GM15510 (cell line): ENCODE data around the gene UBXN6.

Experiments used
- POLR2A ChIP-seq: IDR thresholded peaks from 3 replicates; pipeline ENCODE4 v1.6.1; 2011; ENCODE audit warnings: borderline replicate concordance; ENCODE audit not compliant: insufficient read length; ENCODE audit errors: extremely low read depth

UBXN6 gene, protein sequence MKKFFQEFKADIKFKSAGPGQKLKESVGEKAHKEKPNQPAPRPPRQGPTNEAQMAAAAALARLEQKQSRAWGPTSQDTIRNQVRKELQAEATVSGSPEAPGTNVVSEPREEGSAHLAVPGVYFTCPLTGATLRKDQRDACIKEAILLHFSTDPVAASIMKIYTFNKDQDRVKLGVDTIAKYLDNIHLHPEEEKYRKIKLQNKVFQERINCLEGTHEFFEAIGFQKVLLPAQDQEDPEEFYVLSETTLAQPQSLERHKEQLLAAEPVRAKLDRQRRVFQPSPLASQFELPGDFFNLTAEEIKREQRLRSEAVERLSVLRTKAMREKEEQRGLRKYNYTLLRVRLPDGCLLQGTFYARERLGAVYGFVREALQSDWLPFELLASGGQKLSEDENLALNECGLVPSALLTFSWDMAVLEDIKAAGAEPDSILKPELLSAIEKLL

DNA sequence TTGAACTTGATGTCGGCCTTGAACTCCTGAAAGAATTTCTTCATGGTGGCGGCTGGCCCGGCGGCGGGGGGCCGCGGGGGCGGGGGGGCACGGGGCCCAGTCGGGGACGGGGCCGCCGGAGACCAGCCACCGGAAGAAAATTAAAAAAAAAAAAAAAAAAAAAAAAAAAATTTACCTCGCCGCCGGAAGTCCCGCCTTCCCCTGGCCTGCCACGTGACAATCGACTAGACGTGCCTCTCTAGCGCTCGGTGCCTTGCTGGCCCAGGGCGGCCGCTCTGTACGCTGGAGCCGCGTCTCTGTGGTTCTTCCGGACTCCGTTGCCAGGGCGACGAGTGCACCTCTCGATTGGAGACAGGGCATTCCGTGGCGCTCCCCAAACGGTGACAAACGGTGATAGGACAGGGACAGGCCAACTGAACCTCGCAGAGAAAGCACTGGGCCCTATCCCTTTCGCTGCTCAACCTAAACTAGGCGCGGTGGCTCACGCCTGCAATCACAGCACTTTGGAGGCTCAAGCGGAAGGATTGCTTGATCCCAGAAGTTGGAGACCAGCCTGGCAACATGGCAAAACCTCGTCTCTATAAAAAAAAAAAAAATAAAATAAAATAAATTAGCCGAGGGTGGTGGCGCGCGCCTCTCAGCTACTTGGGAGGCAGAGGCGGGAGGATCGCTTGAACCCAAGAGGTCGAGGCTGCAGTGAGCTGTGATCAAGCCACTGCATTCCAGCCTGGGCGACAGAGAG is at the start of gene UBXN6:
UBXN6 (minus strand) TSS at position 141 of the 742 bp plus-strand sequence; CDS start at position 44, 97 bp downstream.
- TF ChIP-seq POLR2A: peak; percentile 25

- TF ChIP-seq POLR2A: no peak
Measured at GRCh38 chr19:4507150-4507452, 49.5 kb upstream of the UBXN6 start.

DNA sequence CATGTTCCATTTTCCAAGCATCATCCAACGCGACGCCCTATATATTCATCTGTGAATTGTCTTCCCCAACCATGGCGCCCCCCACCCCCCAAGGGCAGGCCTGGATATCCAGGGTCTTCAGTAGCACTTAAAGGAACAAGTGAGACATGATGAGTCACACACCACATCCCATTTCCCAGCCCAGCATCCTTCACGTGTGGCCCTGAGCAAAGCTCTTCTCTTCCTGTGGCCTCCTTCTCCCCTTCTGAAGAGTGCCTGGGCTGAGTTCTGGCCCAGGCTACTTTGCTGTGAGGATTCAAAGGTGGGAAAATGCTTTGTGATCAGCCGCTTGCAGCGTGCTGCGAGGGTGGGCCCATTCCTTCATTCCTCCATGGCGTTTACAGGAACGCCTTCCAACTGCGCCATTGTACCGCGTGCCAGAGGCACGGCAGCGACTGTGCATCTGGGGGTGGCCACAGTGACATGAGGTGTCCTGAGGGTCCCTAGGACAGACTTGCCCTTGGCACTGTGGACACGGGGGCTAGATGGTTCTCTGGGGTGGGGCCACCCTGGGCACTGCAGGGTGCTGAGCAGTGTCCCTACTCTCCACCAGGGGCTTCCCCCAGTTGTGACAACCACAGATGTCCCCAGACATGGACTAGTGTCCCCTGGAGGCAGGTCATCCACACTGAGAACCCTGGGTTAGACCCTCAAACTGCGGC is 49.0 kb upstream of the UBXN6 start:
- no peak for TF ChIP-seq POLR2A

GRCh38 chr19:4505570-4506448 is 48.2 kb upstream of the UBXN6 start:
- TF ChIP-seq POLR2A: no peak

- TF ChIP-seq POLR2A: no peak
Measured at GRCh38 chr19:4504891-4505569, 47.4 kb upstream of the UBXN6 start.

DNA sequence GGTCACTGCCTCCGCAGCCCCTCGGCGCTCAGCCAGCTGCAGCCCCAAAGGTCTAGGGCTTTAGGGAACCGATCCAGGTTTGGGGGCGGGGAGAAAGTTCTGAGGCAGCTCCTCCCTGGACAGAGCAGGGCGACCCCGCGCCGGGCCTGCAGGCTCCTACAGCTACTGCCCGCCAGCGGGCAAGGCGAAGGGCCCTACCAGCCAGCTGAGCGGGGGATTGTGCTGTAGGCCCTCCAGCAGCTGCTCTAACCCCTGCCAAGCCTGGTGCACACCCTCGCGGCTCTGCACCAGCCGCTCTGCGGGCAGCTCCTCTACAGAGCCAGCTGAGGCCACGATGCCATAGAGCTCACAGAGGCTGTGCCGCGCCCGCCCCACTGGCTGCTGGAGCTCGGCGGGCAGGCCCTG is 46.7 kb upstream of the UBXN6 start:
- TF ChIP-seq POLR2A: no peak

DNA sequence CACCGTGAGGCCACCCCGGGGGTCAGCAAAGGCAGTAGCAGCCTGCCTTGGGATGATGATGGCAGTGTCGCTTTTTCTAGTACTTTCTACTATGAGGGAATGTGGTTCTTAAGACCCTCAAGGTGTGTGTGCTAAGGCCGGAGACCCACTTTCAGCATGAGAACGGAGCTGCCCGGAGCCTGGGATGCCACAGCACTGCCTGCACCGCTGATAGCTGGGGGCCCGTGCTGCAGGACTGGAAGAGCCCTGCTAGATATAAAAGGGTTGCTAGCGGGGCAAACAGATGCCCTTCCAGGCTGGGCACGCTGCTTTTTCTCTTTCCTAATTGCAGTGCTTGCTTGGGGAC is 46.2 kb upstream of the UBXN6 start:
- TF ChIP-seq POLR2A: no peak

- TF ChIP-seq POLR2A: no peak
Measured at GRCh38 chr19:4503132-4503824, 45.7 kb upstream of the UBXN6 start.

DNA sequence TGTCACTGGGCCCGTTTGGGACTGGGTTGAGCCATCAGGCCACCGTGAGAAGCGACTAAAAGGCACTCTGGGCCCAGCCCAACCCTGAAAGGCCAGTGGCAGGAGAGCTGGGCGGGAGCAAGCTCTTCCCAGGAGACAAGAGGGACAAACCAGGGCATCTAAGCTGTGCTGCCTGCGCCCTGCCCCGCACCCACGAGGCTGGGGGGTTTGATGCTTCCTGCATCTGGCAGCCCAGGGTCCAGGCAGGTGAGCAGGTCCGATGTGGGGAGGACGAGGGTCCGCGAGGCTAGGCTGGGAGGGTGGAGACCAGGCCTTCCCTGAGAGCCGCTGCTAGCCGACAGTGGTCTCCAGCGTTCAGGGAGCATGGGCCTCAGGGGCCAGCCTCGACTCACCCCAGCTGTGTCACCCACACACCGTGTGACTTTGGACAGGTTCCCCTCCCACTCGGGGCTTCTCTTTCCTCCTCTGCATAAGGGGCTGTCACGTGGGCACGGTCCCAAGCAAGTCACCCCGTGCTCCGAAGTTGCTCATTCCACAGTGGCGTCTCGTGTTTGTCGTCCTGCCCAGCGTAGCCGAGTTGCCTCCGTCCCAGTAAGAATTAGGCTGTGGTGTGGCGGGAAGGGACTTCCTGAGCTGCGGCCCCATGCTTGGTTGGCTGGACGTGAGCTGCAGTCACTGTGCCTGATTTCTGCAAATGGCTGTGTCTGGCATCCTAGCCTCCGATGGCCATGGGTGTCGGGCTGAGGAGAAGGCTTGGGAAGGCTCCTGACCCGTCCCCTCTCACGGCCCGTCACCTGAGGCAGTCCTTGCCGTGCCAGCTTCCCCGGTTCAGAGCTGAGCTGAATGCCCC is 44.9 kb upstream of the UBXN6 start:
- TF ChIP-seq POLR2A: no peak

DNA sequence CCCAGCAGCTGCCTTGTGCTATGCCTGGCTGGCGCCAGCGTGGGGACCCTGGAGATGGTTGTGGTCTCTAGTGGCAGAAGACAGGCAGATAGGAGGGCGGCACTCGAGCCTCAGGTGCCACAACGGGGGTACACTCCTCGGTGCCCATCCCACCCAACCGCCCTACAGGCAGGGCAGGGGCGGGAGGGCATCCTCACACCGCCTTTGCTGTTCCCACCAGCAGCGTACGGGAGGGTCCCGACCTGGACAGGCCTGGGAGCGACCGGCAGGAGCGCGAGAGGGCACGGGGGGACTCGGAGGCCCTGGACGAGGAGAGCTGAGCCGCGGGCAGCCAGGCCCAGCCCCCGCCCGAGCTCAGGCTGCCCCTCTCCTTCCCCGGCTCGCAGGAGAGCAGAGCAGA is 44.1 kb upstream of the UBXN6 start:
- no peak for TF ChIP-seq POLR2A

- no peak for TF ChIP-seq POLR2A
Measured at GRCh38 chr19:4500841-4501591, 43.4 kb upstream of the UBXN6 start.

DNA sequence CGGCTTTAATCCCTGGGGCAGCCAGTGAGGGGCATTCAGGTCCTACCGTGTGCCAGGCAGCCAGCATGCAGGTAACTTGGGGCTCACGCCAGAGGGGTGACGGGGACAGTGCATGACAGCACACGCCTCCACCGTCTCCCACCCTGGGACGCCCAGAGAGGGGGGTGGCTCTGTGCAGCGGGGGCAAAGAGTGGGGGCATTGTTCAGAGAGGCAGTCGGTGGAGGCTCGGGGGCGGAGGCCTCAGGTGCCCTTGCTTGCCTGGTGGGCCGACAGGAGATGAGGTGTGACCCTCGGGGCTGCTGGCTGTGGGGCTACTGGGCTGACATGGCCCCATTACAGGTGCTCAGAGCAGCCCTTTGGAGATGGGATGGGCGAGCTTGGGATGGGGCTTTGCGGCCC is 42.3 kb upstream of the UBXN6 start:
- TF ChIP-seq POLR2A: no peak
